A673 (cell line): ENCODE data around the gene GPR39. TPM values are rescaled to one million over a fixed set of nuclear protein-coding genes. Genes with fewer than 3 reads are reported as not detected.

ENCODE experiments used
- BruUV-seq: library from RNA; stranded (reverse); fragments of 400-500 nt; replicated peaks from 2 replicates; lab custom pipeline; 2021; lab: Mats Ljungman, UMichigan
- CTCF ChIA-PET: fragments of 300-600 bp; sonication (Branson Sonifier 250); formaldehyde crosslinking; loops from one replicate; lab custom pipeline; 2022; ENCODE audit warnings: antibody characterized with exemption; lab: Charles Lee
- POLR2A ChIA-PET: fragments of 300-600 bp; sonication (Branson Sonifier 250); formaldehyde crosslinking; loops from one replicate; lab custom pipeline; 2022; ENCODE audit warnings: antibody characterized with exemption; ENCODE audit not compliant: low non-redundant PET; lab: Charles Lee
- DNase-seq: peaks from one replicate; pipeline ENCODE4 v3.0.0-alpha.2; 2015; ENCODE audit warnings: low spot score
- H3K27ac ChIP-seq: fragments of 200-600 bp; sonication (generic); 2 replicates; pipeline ENCODE4 v1.5.1; 2016; ENCODE audit warnings: mixed run types, low read depth, mild to moderate bottlenecking, mixed read lengths, antibody characterized with exemption, low read length; ENCODE audit not compliant: poor library complexity, severe bottlenecking
- H3K27me3 ChIP-seq: fragments of 200-600 bp; sonication (generic); replicated peaks from 2 replicates; pipeline ENCODE4 v1.6.1; 2017; ENCODE audit warnings: mixed run types, low read depth, mild to moderate bottlenecking, mixed read lengths, antibody characterized with exemption, low read length; ENCODE audit not compliant: insufficient read depth, poor library complexity
- H3K36me3 ChIP-seq: fragments of 200-600 bp; sonication (generic); 2 replicates; pipeline ENCODE4 v1.6.1; 2016; ENCODE audit warnings: mixed run types, mild to moderate bottlenecking, mixed read lengths, antibody characterized with exemption, low read length; ENCODE audit not compliant: insufficient read depth, poor library complexity, severe bottlenecking
- H3K4me1 ChIP-seq: fragments of 200-600 bp; sonication (generic); 2 replicates; pipeline ENCODE4 v1.6.1; 2017; ENCODE audit warnings: mixed run types, mild to moderate bottlenecking, mixed read lengths, antibody characterized with exemption, low read length; ENCODE audit not compliant: insufficient read depth, poor library complexity, severe bottlenecking
- H3K4me3 ChIP-seq: fragments of 200-600 bp; sonication (generic); 2 replicates; pipeline ENCODE4 v1.5.1; 2016; ENCODE audit warnings: low read depth, mixed run types, mild to moderate bottlenecking, mixed read lengths, low read length; ENCODE audit not compliant: poor library complexity, severe bottlenecking
- H3K9me3 ChIP-seq: fragments of 200-600 bp; sonication (generic); 2 replicates; pipeline ENCODE4 v1.6.1; 2016; ENCODE audit warnings: mixed run types, low read depth, mild to moderate bottlenecking, mixed read lengths, antibody characterized with exemption, low read length; ENCODE audit not compliant: poor library complexity, severe bottlenecking
- CTCF ChIP-seq: fragments of 300-800, 200-600 bp; sonication (generic); conservative IDR thresholded peaks from 2 replicates; pipeline ENCODE4 v1.5.1; 2017; ENCODE audit warnings: low read depth, mild to moderate bottlenecking, antibody characterized with exemption, low read length, moderate library complexity, mixed read lengths
- EZH2 ChIP-seq: fragments of 200-600 bp; sonication (generic); IDR thresholded peaks from 2 replicates; pipeline ENCODE4 v1.6.1; 2017; ENCODE audit warnings: borderline replicate concordance, low read depth, mild to moderate bottlenecking, mixed read lengths, antibody characterized with exemption, low read length; ENCODE audit not compliant: poor library complexity, severe bottlenecking
- intact Hi-C: fragments of 100-400 bp; cut with micrococcal nuclease; formaldehyde crosslinking; loops from one replicate; pipeline ENCODE4 v1.10.0; 2022; ENCODE audit not compliant: unreplicated experiment
- total RNA-seq: library from RNA; stranded (reverse); gene quantifications from 2 replicates; pipeline ENCODE4 v1.2.3, GENCODE V29; 2021

Gene GPR39
- total RNA-seq, 1 experiment from 2014 or later = 3.6 TPM

- POLR2A ChIA-PET = no interaction called here
- H3K27me3 ChIP-seq = no peaks in the 10 kb centered on the region
- no peaks in the 10 kb centered on the region for H3K36me3 ChIP-seq
- no peak overlapping the region for H3K27ac ChIP-seq
- no peak for DNase-seq
- intact Hi-C loops = no loop called here
- CTCF ChIA-PET = no interaction called here
- no peaks in the 10 kb centered on the region for H3K4me1 ChIP-seq
- H3K4me3 ChIP-seq = no peak overlapping the region
- BruUV-seq = no TSS peak
- no peaks in the 10 kb centered on the region for H3K9me3 ChIP-seq
- TF ChIP-seq EZH2 = no peak
- no peak for TF ChIP-seq CTCF
Observed at GRCh38 chr2:132564065-132564464, 147.5 kb downstream of the GPR39 start.

DNA sequence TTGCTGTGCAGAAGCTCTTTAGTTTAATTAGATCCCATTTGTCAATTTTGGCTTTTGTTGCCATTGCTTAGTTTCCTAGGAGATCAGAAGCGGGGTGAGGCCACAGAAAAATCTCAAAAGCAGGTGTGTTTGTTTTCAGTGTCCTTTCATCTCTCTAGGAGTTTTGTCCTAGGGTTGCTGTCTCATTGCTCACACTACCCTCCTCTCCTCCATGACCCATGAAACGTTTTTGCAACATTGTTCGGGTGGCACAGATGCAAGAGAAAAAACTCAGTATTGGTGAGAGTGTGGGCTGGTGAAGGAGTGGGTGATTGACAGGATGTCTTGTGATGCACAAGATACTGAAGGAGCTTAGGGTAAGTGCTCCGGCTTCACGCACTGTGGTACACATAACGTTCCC is 149.8 kb downstream of the GPR39 start:
- Histone ChIP-seq H3K9me3 (no peaks in the 10 kb centered on the region), H3K36me3 (no peaks in the 10 kb centered on the region), H3K27me3 (no peaks in the 10 kb centered on the region), H3K4me1 (no peaks in the 10 kb centered on the region), H3K27ac (no peak overlapping the region), H3K4me3 (no peak overlapping the region)
- intact Hi-C loops = no loop called here
- ChIA-PET POLR2A (no interaction called here), CTCF (no interaction called here)
- no peak for DNase-seq
- TF ChIP-seq CTCF (no peak), EZH2 (no peak)
- BruUV-seq = no TSS peak

GRCh38 chr2:132567682-132568081 is 151.1 kb downstream of the GPR39 start:
- intact Hi-C loops = no loop called here
- Histone ChIP-seq H3K9me3 (no peaks in the 10 kb centered on the region), H3K27me3 (no peaks in the 10 kb centered on the region), H3K27ac (no peak overlapping the region), H3K4me3 (no peak overlapping the region), H3K36me3 (no peaks in the 10 kb centered on the region), H3K4me1 (no peaks in the 10 kb centered on the region)
- BruUV-seq = no TSS peak
- DNase-seq = no peak
- POLR2A ChIA-PET = no interaction called here
- no peak for TF ChIP-seq EZH2
- TF ChIP-seq CTCF = no peak
- CTCF ChIA-PET = no interaction called here
